Type B pancreatic cell (in vitro differentiated cells): ENCODE measurements around the gene DHRS9. TPM values are rescaled to one million over a fixed set of nuclear protein-coding genes. Genes with fewer than 3 reads are reported as not detected.

Source experiments
- DNase-seq: peaks from one replicate; pipeline ENCODE4 v3.0.0; 2021; ENCODE audit warnings: mixed read lengths; ENCODE audit not compliant: unreplicated experiment; ENCODE audit errors: extremely low spot score
- H3K27ac Mint-ChIP-seq: 2 replicates; pipeline ENCODE4 v1.8.0; 2021; ENCODE audit warnings: mild to moderate bottlenecking, mixed read lengths
- H3K27me3 Mint-ChIP-seq: 2 replicates; pipeline ENCODE4 v1.8.0; 2021; ENCODE audit warnings: mixed read lengths
- H3K36me3 Mint-ChIP-seq: 2 replicates; pipeline ENCODE4 v1.8.0; 2021; ENCODE audit warnings: mixed read lengths
- H3K4me1 Mint-ChIP-seq: one replicate; pipeline ENCODE4 v1.8.0; 2021; ENCODE audit warnings: mixed read lengths; ENCODE audit not compliant: unreplicated experiment
- H3K4me3 Mint-ChIP-seq: 2 replicates; pipeline ENCODE4 v1.8.0; 2021; ENCODE audit warnings: mild to moderate bottlenecking, mixed read lengths
- H3K9me3 Mint-ChIP-seq: 2 replicates; pipeline ENCODE4 v1.8.0; 2021; ENCODE audit warnings: mixed read lengths
- total RNA-seq: library from RNA; stranded (reverse); gene quantifications from 2 replicates; pipeline ENCODE4 v1.2.1, GENCODE V29; 2021; ENCODE audit warnings: low replicate concordance
- TF ChIP-seq, protein P1 (sequence below): fragments of 200-600 bp; sonication (generic); conservative IDR thresholded peaks from 2 replicates; pipeline ENCODE4 v1.5.0; 2021; ENCODE audit warnings: antibody characterized with exemption, mild to moderate bottlenecking

The DHRS9 gene
- total RNA-seq, 1 donor from 2014 or later: 0.75 TPM

DNA sequence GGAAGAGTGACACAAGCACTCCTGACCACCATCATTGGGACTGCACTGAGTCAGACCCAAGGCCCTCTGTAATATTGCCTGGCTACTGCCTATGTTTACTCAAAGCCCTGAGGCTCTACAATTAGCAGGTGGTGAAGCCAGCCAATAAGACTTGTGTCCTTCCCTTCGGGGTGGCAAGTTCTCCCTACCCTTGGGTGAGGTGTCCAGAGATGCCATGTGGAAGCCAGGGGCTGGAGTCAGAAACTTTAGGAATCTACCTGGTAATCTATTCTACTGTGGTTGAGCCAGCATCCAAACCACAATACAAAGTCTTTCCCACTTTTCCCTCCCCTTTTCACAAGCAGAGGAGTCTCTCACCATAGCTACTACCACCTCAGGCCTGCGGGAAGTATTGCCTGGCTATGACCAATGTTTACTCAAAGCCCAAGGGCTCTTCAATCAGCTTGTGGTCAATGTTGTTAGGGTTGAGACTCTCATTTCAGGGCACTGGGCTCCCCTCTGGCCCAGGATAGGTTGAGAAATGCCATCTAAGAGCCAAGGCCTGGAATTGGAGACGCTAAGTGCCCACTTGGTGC is 17.6 kb downstream of the DHRS9 start:
- Mint-ChIP-seq H3K4me3 (no peak overlapping the region), H3K36me3 (no peaks in the 10 kb centered on the region), H3K27ac (no peak overlapping the region), H3K4me1 (no peaks in the 10 kb centered on the region), H3K27me3 (peaks cover 6% of the 10 kb centered on the region), H3K9me3 (peaks cover 4% of the 10 kb centered on the region)
- TF ChIP-seq, protein P1, sequence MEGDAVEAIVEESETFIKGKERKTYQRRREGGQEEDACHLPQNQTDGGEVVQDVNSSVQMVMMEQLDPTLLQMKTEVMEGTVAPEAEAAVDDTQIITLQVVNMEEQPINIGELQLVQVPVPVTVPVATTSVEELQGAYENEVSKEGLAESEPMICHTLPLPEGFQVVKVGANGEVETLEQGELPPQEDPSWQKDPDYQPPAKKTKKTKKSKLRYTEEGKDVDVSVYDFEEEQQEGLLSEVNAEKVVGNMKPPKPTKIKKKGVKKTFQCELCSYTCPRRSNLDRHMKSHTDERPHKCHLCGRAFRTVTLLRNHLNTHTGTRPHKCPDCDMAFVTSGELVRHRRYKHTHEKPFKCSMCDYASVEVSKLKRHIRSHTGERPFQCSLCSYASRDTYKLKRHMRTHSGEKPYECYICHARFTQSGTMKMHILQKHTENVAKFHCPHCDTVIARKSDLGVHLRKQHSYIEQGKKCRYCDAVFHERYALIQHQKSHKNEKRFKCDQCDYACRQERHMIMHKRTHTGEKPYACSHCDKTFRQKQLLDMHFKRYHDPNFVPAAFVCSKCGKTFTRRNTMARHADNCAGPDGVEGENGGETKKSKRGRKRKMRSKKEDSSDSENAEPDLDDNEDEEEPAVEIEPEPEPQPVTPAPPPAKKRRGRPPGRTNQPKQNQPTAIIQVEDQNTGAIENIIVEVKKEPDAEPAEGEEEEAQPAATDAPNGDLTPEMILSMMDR: no peak
- no peak for DNase-seq

DNA sequence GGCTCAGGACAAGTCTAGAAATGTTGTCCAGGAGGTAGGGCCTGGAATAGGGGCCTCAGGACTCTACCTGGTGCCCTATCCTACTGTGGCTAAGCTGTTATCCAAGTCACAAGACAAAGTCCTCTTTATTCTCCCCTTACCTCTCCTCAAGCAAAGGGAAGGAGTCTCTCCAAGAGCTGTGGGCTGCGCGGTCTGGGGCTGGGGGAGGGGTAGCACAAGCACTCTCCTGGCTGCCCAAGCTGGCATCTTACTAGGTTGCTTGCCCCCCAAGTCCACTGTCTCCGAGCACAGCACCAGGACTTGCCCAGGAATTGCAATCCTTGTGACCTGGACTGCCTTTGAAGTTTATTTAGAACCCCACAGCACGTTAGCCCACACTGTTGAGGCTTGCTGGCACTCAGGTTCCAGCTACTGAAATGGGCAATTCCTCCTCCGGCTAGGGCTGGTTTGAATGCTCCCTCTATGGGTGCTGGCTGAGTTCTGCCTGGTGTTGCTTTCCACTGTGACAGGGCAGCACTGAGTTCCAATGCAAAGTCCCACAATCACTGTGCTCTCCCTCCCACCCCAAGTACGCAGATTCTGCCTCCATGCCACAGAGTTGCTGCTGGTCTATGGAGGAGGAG is 18.5 kb downstream of the DHRS9 start:
- no peak overlapping the region for H3K27ac Mint-ChIP-seq
- H3K9me3 Mint-ChIP-seq: peaks cover 4% of the 10 kb centered on the region
- no peak overlapping the region for H3K4me3 Mint-ChIP-seq
- DNase-seq: no peak
- no peaks in the 10 kb centered on the region for H3K4me1 Mint-ChIP-seq
- H3K36me3 Mint-ChIP-seq: no peaks in the 10 kb centered on the region
- TF ChIP-seq, protein P1: no peak
- H3K27me3 Mint-ChIP-seq: peaks cover 6% of the 10 kb centered on the region

DNA sequence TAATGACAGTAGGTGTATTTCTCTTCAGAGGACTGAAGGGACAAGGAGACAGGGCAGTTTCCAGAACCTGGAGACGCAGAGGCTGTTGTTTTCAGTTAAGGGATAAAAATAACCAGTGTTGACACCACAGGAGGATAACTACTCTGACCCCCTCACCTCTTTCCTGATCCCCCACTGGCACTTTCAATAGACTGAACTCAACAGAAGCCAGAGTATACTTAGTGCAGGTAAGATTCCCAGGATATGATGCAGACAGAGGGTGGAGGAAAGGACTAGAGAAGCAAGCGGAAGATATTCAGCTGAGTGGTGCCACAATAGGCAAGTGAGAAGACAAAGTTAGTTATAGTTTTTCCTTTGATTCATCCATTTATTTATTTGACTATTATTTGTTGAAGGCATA is 19.8 kb downstream of the DHRS9 start:
- TF ChIP-seq, protein P1: no peak
- Mint-ChIP-seq H3K27ac (no peak overlapping the region), H3K9me3 (no peaks in the 10 kb centered on the region), H3K4me3 (no peak overlapping the region), H3K36me3 (no peaks in the 10 kb centered on the region), H3K27me3 (peaks cover 6% of the 10 kb centered on the region), H3K4me1 (no peaks in the 10 kb centered on the region)
- no peak for DNase-seq

DNA sequence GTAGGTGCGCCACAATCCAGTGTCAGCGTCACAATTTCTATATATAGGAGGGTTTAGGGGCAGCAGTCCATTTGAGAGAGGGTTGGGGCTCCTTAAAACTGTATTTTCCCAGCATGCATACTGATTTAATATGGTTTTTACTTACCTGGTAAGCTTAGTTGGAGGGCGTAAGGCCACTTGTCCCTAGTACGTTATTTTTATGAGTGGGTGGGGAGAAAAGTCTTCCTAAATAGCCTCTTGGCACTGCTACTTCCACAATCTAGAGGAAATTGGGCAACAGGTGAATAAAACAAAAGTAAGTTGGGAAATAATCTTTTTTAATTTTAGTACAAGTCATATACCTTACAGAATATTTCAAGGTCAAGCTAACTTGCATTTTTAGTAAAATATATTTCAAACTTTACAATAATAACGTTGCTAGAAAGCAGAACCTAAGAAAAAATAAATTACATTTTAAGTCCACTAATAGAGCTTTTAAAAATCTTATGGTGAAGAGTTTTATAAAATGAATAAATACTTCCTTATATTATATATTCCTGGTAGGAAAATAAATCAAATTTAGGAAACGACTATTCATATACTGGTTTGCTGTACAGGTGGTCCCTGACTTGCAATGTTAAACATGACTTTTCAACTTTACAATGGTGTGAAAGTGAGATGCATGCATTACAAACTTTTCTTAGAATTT is 20.9 kb downstream of the DHRS9 start:
- H3K9me3 Mint-ChIP-seq: no peaks in the 10 kb centered on the region
- H3K27me3 Mint-ChIP-seq: peaks cover 3% of the 10 kb centered on the region
- TF ChIP-seq, protein P1: no peak
- no peak overlapping the region for H3K27ac Mint-ChIP-seq
- DNase-seq: no peak
- H3K4me1 Mint-ChIP-seq: no peaks in the 10 kb centered on the region
- no peaks in the 10 kb centered on the region for H3K36me3 Mint-ChIP-seq
- H3K4me3 Mint-ChIP-seq: no peak overlapping the region

DNA sequence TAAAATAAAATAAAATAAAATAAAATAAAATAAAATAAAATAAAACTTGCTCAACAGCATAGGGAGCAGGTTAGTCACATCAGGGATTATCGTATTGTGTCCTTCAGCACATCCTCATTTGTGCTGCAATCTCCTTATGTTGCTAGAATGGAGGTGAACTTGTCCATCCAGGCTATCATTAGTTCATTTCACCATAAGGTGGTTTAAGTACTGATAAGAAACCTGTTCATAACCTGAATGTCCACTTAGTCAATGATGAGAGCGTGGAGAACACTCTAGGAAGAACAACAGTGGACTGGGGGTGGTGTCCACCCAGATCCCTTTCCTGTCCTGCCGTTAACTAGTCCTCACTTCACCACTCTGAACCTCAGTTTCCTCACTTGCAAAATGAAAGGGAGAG is 21.9 kb downstream of the DHRS9 start:
- DNase-seq: no peak
- Mint-ChIP-seq H3K4me1 (no peaks in the 10 kb centered on the region), H3K27me3 (no peaks in the 10 kb centered on the region), H3K9me3 (no peaks in the 10 kb centered on the region), H3K4me3 (no peak overlapping the region), H3K27ac (no peak overlapping the region), H3K36me3 (no peaks in the 10 kb centered on the region)
- TF ChIP-seq, protein P1: no peak
